B cell (primary cell): ENCODE results near the gene LDHD. TPM values are rescaled to one million over a fixed set of nuclear protein-coding genes. Genes with fewer than 3 reads are reported as not detected.

ENCODE experiments used
- ATAC-seq: fragments of 200-7000 bp; cut with Tn5 transposase; one replicate; pipeline ENCODE4 v1.10.0; 2021; ENCODE audit warnings: low read depth, mild to moderate bottlenecking, moderate number of reproducible peaks, moderate library complexity
- CTCF ChIA-PET: fragments of 350-600 bp; sonication (Branson Sonifier 250); formaldehyde crosslinking; loops from one replicate; lab custom pipeline; 2021; ENCODE audit warnings: antibody characterized with exemption, inconsistent platforms; lab: Charles Lee
- POLR2A ChIA-PET: fragments of 350-600 bp; sonication (Branson Sonifier 250); formaldehyde crosslinking; loops from one replicate; lab custom pipeline; 2021; ENCODE audit warnings: antibody characterized with exemption; lab: Charles Lee
- DNase-seq: peaks from one replicate; pipeline ENCODE4 v3.0.0; 2013
- H2AFZ ChIP-seq: 2 replicates; pipeline ENCODE4 v1.6.1; 2012; ENCODE audit warnings: mild to moderate bottlenecking, low read depth, low read length; ENCODE audit not compliant: insufficient read depth, poor library complexity, severe bottlenecking
- H3K27ac ChIP-seq, 2 donors: 1 replicate in 1 of 2; 2 replicates in 1 of 2; pipeline ENCODE4 v1.5.1; 2012 to 2013; ENCODE audit warnings: low read length in 2 of 2, mild to moderate bottlenecking in 2 of 2, moderate library complexity in 1 of 2
- H3K27me3 ChIP-seq, 4 experiments: fragments of 200-600 bp in 1 of 4; sonication (generic) in 1 of 4; replicated peaks in 1 of 4; 1 replicate in 2 of 4; 2 replicates in 2 of 4; pipeline versions ENCODE4 v1.6.1 to v1.7.0; 2013 to 2016; ENCODE audit warnings: low read length in 3 of 4, mild to moderate bottlenecking in 2 of 4, mixed read lengths in 1 of 4, moderate library complexity in 1 of 4; ENCODE audit not compliant: insufficient read depth in 4 of 4, control insufficient read depth in 3 of 4; ENCODE audit errors: control extremely low read depth in 1 of 4
- H3K36me3 ChIP-seq, 2 experiments: replicated peaks in 1 of 2; 1 replicate in 1 of 2; 2 replicates in 1 of 2; pipeline versions ENCODE4 v1.6.1 to v1.7.1; 2013; ENCODE audit warnings: low read length in 1 of 2; ENCODE audit not compliant: insufficient read depth in 2 of 2, control insufficient read depth in 1 of 2; ENCODE audit errors: control extremely low read depth in 1 of 2, extremely low read depth in 1 of 2
- H3K4me1 ChIP-seq, 2 donors: fragments of 200-600 bp in 1 of 2; sonication (generic) in 1 of 2; 1 replicate in 1 of 2; 2 replicates in 1 of 2; pipeline versions ENCODE4 v1.5.1 to v1.6.1; 2013 to 2017; ENCODE audit warnings: low read length in 2 of 2; ENCODE audit not compliant: control insufficient read depth in 2 of 2, insufficient read depth in 2 of 2
- H3K4me2 ChIP-seq: replicated peaks from 2 replicates; pipeline ENCODE3; 2012; ENCODE audit warnings: mild to moderate bottlenecking, low read depth, low read length; ENCODE audit not compliant: poor library complexity, severe bottlenecking
- H3K4me3 ChIP-seq, 5 experiments: fragments of 200-600 bp in 1 of 5; sonication (generic) in 1 of 5; 1 replicate in 3 of 5; 2 replicates in 2 of 5; pipeline versions ENCODE4 v1.5.1 to v1.7.0; 2011 to 2016; ENCODE audit warnings: low read length in 4 of 5, mild to moderate bottlenecking in 4 of 5, low read depth in 2 of 5, control low read depth in 1 of 5, moderate library complexity in 1 of 5; ENCODE audit not compliant: insufficient read depth in 1 of 5; ENCODE audit errors: control extremely low read depth in 1 of 5, extremely low read depth in 1 of 5
- H3K79me2 ChIP-seq: fragments of 200-600 bp; sonication (generic); one replicate; pipeline ENCODE4 v1.6.0; 2016; ENCODE audit warnings: low read length; ENCODE audit not compliant: control insufficient read depth, insufficient read depth
- H3K9ac ChIP-seq: fragments of 200-600 bp; sonication (generic); 2 replicates; pipeline ENCODE4 v1.6.1; 2017; ENCODE audit warnings: mild to moderate bottlenecking, low read length, moderate library complexity
- H3K9me3 ChIP-seq, 3 donors: one replicate each; pipeline versions ENCODE4 v1.6.1 to v1.7.1; 2013; ENCODE audit warnings: low read length in 2 of 3; ENCODE audit not compliant: control insufficient read depth in 2 of 3, insufficient read depth in 1 of 3; ENCODE audit errors: control extremely low read depth in 1 of 3
- H4K20me1 ChIP-seq: 2 replicates; pipeline ENCODE4 v1.6.0; 2012; ENCODE audit warnings: mild to moderate bottlenecking, low read length; ENCODE audit not compliant: insufficient read depth, control insufficient read depth, poor library complexity, severe bottlenecking
- H3K27ac Mint-ChIP-seq: one replicate; pipeline ENCODE4 v1.8.0; 2021; ENCODE audit warnings: mixed read lengths
- H3K27me3 Mint-ChIP-seq: one replicate; pipeline ENCODE4 v1.8.0; 2021; ENCODE audit warnings: mixed read lengths
- H3K4me1 Mint-ChIP-seq: one replicate; pipeline ENCODE4 v1.8.0; 2021; ENCODE audit warnings: mixed read lengths
- H3K4me3 Mint-ChIP-seq: one replicate; pipeline ENCODE4 v1.8.0; 2021; ENCODE audit warnings: mixed read lengths
- H3K9me3 Mint-ChIP-seq: one replicate; pipeline ENCODE4 v1.8.0; 2022; ENCODE audit warnings: mixed read lengths; ENCODE audit not compliant: insufficient read depth
- CTCF ChIP-seq: fragments of 200-600 bp; IDR thresholded peaks from one replicate; pipeline ENCODE4 v1.8.0; 2022; ENCODE audit warnings: antibody characterized with exemption, mild to moderate bottlenecking
- EZH2 ChIP-seq: IDR thresholded peaks from 2 replicates; pipeline ENCODE4 v1.6.1; 2012; ENCODE audit warnings: borderline replicate concordance, low read depth, mild to moderate bottlenecking, moderate library complexity, low read length; ENCODE audit not compliant: insufficient read depth, poor library complexity, severe bottlenecking
- WGBS: methylation state at CpG from one replicate; pipeline ENCODE4 v1.1.5; 2013; ENCODE audit warnings: missing lambda C conversion rate; ENCODE audit not compliant: insufficient coverage; 5-methylcytosine and 5-hydroxymethylcytosine counted together
- intact Hi-C: fragments of 100-400 bp; cut with micrococcal nuclease; formaldehyde crosslinking; loops from one replicate; pipeline ENCODE4 v1.10.0; 2022
- polyA plus RNA-seq: library from polyadenylated mRNA; depleted of rRNA; stranded (reverse); fragments of >200 nt; gene quantifications from 2 replicates; pipeline ENCODE4 v1.2.3, GENCODE V29; 2012
- total RNA-seq, 2 donors: library from RNA; stranded (reverse); fragments of 120-200 nt in 1 of 2; gene quantifications; 1 replicate in 1 of 2; 2 replicates in 1 of 2; pipeline versions ENCODE4 v1.2.3 to v1.2.4, GENCODE V29; 2013 to 2022

The LDHD gene
- total and polyA plus RNA-seq, 2 donors (not counting 1 experiment from before 2014, with no cell fraction given), result 0.19 TPM; not detected in 1

GRCh38 chr16:75088934-75089333, 27.6 kb downstream of the LDHD start:
- H3K4me1 ChIP-seq, result no peaks in the 10 kb centered on the region
- no peak overlapping the region for H3K27ac Mint-ChIP-seq
- H4K20me1 ChIP-seq, result no peaks in the 10 kb centered on the region
- no peak overlapping the region for H3K4me2 ChIP-seq
- no peak overlapping the region for H3K4me3 ChIP-seq
- intact Hi-C loops, result no loop called here
- no peak overlapping the region for H2AFZ ChIP-seq
- H3K27ac ChIP-seq, result no peak overlapping the region
- POLR2A ChIA-PET, result no interaction called here
- H3K9me3 ChIP-seq, result no peaks in the 10 kb centered on the region
- no peaks in the 10 kb centered on the region for H3K27me3 Mint-ChIP-seq
- CTCF ChIA-PET, result interaction anchor here (1.2 kb wide), 1 partner anchor 10 kb away, joined by 3 read pairs; no protein-coding TSS in a partner anchor
- WGBS, result 96% methylated on average over 5 of the region's 8 CpGs
- DNase-seq (no peak), ATAC-seq (no peak)
- no peaks in the 10 kb centered on the region for H3K4me1 Mint-ChIP-seq
- no peak for TF ChIP-seq EZH2
- TF ChIP-seq CTCF, result no peak
- H3K79me2 ChIP-seq, result no peaks in the 10 kb centered on the region
- no peak overlapping the region for H3K4me3 Mint-ChIP-seq
- peaks cover 0 to 14% (median 2%) of the 10 kb centered on the region in 4 experiments for H3K27me3 ChIP-seq
- H3K9ac ChIP-seq, result no peak overlapping the region
- H3K9me3 Mint-ChIP-seq, result no peaks in the 10 kb centered on the region
- no peaks in the 10 kb centered on the region for H3K36me3 ChIP-seq

- no peaks in the 10 kb centered on the region for H3K9me3 ChIP-seq
- no peaks in the 10 kb centered on the region for H3K36me3 ChIP-seq
- Mint-ChIP-seq H3K27me3 (peaks cover 1% of the 10 kb centered on the region), H3K4me1 (no peaks in the 10 kb centered on the region), H3K9me3 (no peaks in the 10 kb centered on the region), H3K27ac (no peak overlapping the region), H3K4me3 (no peak overlapping the region)
- peaks cover 0 to 14% (median 2%) of the 10 kb centered on the region in 4 experiments for H3K27me3 ChIP-seq
- H3K9ac ChIP-seq, result no peak overlapping the region
- H4K20me1 ChIP-seq, result no peaks in the 10 kb centered on the region
- no peak overlapping the region for H2AFZ ChIP-seq
- DNase-seq, result no peak
- H3K4me1 ChIP-seq, result no peaks in the 10 kb centered on the region
- ChIA-PET CTCF (interaction anchor here (1.2 kb wide), 2 partner anchors 11 to 90 kb away, joined by 3 to 4 read pairs; no protein-coding TSS in a partner anchor), POLR2A (interaction anchor here (0.6 kb wide), 1 partner anchor 65 kb away, joined by 4 read pairs; no protein-coding TSS in a partner anchor)
- intact Hi-C loops, result no loop called here
- TF ChIP-seq EZH2 (no peak), CTCF (no peak)
- no peak overlapping the region for H3K27ac ChIP-seq
- H3K4me2 ChIP-seq, result no peak overlapping the region
- no peaks in the 10 kb centered on the region for H3K79me2 ChIP-seq
- no peak for ATAC-seq
- 90% methylated on average over 1 of the region's 3 CpGs for WGBS
- no peak overlapping the region for H3K4me3 ChIP-seq
Observed at GRCh38 chr16:75088216-75088615, 28.4 kb downstream of the LDHD start.
